K562 (cell line): ENCODE measurements around the gene TAGLN3. TPM values are rescaled to one million over a fixed set of nuclear protein-coding genes. Genes with fewer than 3 reads are reported as not detected.

ENCODE experiments used
- ATF6 ChIP-seq: sonication (generic); formaldehyde crosslinking; IDR thresholded peaks from 2 replicates; pipeline ENCODE4 v1.4.0; 2020; ENCODE audit warnings: mild to moderate bottlenecking, missing genetic modification reagents
- POLR2G ChIP-seq: fragments of 200-400 bp; formaldehyde crosslinking; IDR thresholded peaks from 2 replicates; pipeline ENCODE4 v1.6.1; 2017; ENCODE audit warnings: low read depth, mild to moderate bottlenecking, antibody characterized with exemption, low read length, moderate library complexity
- RNF2 ChIP-seq: sonication (generic); IDR thresholded peaks from 2 replicates; pipeline ENCODE4 v1.6.1; 2016
- ZFP30 ChIP-seq: fragments of 250-450 bp; sonication (Bioruptor Pico); IDR thresholded peaks from 2 replicates; pipeline ENCODE4 v1.8.0; 2022; ENCODE audit warnings: moderate library complexity, mild to moderate bottlenecking, inconsistent platforms, borderline replicate concordance
- polyA plus RNA-seq, 8 experiments: library from polyadenylated mRNA; depleted of rRNA in 4 of 8; stranded (reverse) in 5 of 8; unstranded in 3 of 8; fragments of >200 nt; fragmentation: Nextera tagmentation in 2 of 8; fragmentation: Illumina TruSeq in 1 of 8; extraction: Ambion mirVana in 2 of 8; extraction: Trizol in 1 of 8; gene quantifications; 2 replicates each; pipeline versions ENCODE4 v1.2.1 to v1.2.3, GENCODE V29; 2011 to 2014; ENCODE audit warnings: inconsistent platforms in 1 of 8, missing spikeins in 1 of 8
- total RNA-seq, 7 experiments: library from RNA; depleted of rRNA in 6 of 7; stranded (reverse); fragments of >200 nt in 6 of 7; fragmentation: Illumina TruSeq in 2 of 7; extraction: Trizol in 2 of 7; gene quantifications; 2 replicates each; pipeline versions ENCODE4 v1.2.1 to v1.2.3, GENCODE V29; 2011 to 2021; ENCODE audit warnings: low replicate concordance in 1 of 7
- TF ChIP-seq, protein P1 (sequence below): fragments of 200-800 bp; sonication (Bioruptor generic); IDR thresholded peaks from 2 replicates; pipeline ENCODE4 v1.6.1; 2016; ENCODE audit warnings: missing genetic modification characterization, missing compliant biosample characterization
- TF ChIP-seq, protein P2 (sequence below): fragments of 250-450 bp; sonication (Bioruptor Pico); IDR thresholded peaks from 2 replicates; pipeline ENCODE4 v1.8.0; 2022; ENCODE audit warnings: moderate library complexity, mild to moderate bottlenecking, inconsistent platforms

Gene TAGLN3
- total and polyA plus RNA-seq, 9 of the 15 experiments (the other 6 are each of a cell fraction or from before 2014, with no cell fraction given): 0.06 TPM; not detected in 7

- TF ChIP-seq, protein P1, sequence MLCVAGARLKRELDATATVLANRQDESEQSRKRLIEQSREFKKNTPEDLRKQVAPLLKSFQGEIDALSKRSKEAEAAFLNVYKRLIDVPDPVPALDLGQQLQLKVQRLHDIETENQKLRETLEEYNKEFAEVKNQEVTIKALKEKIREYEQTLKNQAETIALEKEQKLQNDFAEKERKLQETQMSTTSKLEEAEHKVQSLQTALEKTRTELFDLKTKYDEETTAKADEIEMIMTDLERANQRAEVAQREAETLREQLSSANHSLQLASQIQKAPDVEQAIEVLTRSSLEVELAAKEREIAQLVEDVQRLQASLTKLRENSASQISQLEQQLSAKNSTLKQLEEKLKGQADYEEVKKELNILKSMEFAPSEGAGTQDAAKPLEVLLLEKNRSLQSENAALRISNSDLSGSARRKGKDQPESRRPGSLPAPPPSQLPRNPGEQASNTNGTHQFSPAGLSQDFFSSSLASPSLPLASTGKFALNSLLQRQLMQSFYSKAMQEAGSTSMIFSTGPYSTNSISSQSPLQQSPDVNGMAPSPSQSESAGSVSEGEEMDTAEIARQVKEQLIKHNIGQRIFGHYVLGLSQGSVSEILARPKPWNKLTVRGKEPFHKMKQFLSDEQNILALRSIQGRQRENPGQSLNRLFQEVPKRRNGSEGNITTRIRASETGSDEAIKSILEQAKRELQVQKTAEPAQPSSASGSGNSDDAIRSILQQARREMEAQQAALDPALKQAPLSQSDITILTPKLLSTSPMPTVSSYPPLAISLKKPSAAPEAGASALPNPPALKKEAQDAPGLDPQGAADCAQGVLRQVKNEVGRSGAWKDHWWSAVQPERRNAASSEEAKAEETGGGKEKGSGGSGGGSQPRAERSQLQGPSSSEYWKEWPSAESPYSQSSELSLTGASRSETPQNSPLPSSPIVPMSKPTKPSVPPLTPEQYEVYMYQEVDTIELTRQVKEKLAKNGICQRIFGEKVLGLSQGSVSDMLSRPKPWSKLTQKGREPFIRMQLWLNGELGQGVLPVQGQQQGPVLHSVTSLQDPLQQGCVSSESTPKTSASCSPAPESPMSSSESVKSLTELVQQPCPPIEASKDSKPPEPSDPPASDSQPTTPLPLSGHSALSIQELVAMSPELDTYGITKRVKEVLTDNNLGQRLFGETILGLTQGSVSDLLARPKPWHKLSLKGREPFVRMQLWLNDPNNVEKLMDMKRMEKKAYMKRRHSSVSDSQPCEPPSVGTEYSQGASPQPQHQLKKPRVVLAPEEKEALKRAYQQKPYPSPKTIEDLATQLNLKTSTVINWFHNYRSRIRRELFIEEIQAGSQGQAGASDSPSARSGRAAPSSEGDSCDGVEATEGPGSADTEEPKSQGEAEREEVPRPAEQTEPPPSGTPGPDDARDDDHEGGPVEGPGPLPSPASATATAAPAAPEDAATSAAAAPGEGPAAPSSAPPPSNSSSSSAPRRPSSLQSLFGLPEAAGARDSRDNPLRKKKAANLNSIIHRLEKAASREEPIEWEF: no peak
- TF ChIP-seq POLR2G (no peak), RNF2 (no peak), ZFP30 (CRISPR knock-in tag) (no peak), ATF6 (CRISPR knock-in tag) (no peak)
- TF ChIP-seq, protein P2, sequence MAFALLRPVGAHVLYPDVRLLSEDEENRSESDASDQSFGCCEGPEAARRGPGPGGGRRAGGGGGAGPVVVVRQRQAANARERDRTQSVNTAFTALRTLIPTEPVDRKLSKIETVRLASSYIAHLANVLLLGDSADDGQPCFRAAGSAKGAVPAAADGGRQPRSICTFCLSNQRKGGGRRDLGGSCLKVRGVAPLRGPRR (CRISPR knock-in tag): no peak
Observed at GRCh38 chr3:112003321-112004080, 4.8 kb downstream of the TAGLN3 start (continued).
